ENCODE data around the gene LRRTM3.

The LRRTM3 gene

DNA sequence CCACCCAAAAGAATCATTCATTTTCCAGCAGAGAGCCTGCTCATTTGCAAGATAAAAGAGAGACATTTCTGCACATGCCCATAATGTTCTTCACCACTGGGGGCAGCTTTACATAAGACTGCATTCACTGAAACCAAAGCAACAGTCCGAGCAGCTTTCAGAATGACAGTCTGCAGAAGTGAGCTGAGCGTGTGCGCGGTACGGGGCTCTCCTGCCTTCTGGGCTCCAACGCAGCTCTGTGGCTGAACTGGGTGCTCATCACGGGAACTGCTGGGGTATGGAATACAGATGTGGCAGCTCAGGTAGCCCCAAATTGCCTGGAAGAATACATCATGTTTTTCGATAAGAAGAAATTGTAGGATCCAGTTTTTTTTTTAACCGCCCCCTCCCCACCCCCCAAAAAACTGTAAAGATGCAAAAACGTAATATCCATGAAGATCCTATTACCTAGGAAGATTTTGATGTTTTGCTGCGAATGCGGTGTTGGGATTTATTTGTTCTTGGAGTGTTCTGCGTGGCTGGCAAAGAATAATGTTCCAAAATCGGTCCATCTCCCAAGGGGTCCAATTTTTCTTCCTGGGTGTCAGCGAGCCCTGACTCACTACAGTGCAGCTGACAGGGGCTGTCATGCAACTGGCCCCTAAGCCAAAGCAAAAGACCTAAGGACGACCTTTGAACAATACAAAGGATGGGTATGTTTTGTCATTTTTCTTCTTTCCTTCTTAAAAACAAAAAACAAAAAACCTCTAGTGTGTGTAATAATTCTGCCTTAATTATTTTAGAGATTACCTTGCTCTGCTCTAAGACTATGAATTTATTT is at the start of gene LRRTM3:
LRRTM3 (plus strand) TSS at position 141 of the 820 bp plus-strand sequence.
- peak; percentile 61 to 85 for DNase-seq

DNA sequence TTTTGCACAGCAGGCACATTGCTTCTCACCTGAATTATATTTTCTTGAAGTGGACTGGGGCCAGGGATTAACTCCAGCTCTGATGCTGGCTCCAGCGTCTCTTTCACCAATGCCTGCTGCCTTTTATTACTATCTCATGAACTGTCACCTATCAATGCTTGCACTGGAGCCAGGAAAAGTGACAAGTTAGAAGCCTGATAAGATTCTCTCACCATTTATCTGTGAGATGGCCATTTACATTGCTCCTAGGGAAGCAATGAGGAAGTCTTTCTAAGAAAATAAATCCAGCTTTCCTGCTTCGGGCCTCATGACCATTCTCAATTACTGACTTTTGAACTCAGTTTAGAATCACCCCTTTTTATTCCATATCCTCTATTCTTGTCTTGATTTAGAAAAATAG is 48.5 kb upstream of the LRRTM3 start:
- no peak for DNase-seq

DNA sequence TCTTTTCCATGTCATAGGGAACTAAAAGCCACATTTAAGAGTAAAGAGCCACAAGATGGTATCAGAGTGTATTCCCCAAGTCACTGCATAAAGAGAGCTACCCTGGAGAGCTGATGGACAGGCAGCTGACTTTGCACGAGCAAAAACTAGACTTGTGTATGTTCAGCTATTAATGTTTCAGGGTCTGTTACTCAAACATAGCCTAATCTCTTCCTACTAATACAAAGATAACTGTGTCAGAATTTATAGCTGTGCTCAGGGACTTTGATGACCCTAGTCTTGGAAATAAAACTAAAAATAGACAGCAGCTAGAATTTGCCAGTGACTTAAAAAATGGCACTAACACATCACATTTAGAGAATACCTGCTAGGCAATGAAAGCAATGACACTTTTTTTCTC is 45.5 kb upstream of the LRRTM3 start:
- DNase-seq: no peak

DNA sequence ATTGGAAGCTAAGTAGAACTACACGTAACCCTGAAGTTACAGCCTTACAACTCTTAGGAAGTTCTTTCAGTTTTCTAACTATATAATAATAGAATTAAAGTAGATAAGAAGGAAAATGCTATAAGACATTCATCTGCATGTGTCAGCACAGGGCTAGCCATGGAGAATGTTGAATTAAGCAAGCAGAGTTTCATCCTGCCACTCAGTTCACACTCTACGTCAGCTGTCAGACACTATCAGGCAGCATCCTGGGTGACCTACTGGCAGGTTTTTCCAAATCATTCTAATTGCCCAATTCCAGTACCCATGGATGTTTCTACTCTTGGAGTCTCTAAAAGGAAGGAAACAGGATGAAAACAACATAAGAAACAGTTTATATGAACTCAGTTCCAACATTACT is 45.0 kb upstream of the LRRTM3 start:
- no peak for DNase-seq

DNA sequence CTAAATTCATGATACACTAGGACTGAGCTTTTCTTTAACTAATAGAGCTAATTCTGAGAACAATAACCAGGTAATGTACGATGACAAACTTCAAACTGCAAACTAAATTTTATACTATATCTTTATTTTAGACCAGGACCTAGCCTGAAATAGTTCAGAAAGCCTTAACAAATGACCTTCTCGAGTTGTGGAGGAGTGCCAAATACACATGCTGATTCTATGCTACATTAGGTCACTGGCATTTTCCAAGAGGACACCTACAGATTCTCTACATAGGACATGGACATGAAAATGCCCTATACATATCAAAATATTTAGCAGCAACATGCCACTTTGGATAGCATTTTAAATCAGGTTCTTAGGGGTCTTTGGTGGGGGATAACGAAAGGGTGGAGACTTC is 44.0 kb upstream of the LRRTM3 start:
- no peak for DNase-seq

DNA sequence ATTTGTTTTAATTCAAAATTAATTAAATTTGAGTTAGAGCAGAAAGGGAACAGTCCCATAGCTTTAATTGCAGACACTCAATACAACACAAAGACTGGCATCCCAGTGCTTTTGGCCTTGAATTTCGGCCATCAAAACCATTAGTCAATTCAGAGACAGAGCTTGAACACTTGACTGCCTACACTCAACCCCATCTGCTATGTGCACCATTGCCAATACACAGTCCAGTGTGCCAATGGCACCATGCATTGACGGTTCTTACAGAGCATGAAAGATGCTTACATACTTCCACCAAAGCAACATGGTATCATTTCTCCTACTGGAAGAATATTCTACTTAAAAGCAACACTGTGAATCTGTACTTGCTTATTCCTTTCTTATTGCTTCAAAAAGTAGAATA is 43.6 kb upstream of the LRRTM3 start:
- DNase-seq: no peak

DNA sequence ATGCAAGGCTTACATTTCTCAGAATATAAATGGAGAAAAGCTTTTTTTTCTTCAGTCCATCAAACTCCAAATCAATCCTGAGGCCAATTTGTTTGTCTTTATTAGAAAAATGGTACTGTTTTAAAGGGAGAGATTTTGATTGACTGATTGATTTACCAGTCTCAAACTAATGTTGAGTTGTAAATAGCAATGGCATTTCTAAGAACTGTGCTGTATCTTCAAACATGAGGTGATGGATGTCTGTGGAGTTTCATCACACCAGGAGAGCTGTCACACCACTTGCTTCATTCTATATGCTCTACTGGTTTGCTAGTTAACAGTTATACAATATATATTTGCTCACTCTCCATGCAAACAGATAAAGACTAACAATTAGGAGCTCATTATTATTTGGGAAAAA is 39.0 kb upstream of the LRRTM3 start:
- no peak for DNase-seq

DNA sequence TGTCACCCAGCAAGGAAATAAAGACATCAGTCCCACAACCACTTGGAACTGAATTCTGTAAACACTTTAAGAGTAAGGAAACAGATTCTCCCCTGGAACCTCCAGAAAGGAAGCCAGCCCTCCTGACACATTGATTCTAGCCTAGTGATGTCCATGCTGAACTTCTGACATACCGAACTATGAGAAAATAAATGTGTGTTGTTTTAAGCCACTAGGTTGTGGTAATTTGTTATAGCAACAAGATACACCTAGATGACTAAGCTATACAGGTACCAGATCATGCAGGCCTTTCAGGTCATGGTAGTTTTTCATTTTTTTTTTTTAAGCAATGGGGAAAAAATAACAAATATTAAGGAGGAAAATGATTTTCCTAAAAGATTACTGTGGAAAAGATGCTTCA is 37.6 kb upstream of the LRRTM3 start:
- DNase-seq: no peak

DNA sequence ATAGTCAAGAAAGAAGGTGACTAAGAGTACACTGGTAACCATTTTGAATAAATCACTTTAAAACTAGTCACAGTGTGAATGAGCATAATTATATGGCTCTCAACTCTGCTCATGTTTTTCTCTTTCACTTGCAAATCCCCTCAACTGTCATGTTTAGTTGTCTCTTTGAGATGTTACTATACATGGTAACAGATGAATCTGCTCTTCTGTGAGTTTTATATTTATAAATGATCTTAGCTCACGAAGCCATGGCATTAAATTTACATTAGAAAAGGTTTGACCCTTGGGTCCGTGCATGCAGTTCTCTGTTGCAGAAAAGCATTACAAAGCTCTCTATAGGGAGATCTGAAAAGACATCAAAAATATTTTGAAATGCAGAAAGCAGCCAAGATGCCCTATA is 33.0 kb upstream of the LRRTM3 start:
- DNase-seq: no peak

DNA sequence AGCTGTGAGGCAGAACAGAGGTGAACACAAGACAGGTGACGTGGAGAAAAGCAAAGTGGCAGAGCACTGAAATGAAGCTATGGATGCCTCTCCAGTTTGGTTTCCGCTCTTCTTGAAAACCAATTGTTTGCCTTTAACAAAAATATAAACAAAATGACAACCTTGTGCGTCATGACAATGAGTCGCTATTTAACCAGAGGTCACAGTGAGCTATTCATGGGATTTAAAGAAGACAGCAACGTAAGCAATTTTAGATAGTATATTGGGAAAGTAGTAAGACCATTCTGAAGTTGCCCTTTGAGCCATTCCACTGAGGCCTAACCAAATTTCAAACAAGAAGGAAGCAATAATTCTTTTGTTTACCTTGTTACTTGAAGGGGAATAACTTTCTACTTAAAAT is 15.2 kb upstream of the LRRTM3 start:
- DNase-seq: no peak

DNA sequence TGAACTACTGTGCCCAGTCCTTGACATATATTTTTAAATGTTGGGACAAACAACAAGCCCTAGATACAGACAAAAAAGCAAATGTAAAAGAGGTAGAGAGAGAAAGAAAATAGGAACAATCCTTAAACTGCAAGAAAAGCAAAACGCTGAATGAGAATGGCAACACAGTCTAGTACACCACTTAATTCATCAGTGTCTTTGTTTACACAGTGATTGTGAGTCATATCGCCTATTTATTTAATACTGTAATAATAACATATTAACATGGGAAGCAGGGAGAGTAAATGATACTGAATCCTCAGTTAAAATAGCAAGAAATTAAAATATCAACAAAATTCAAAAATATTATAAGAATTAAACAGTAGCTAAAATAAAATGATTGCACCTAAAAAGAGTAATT is 9.8 kb upstream of the LRRTM3 start:
- DNase-seq: no peak

DNA sequence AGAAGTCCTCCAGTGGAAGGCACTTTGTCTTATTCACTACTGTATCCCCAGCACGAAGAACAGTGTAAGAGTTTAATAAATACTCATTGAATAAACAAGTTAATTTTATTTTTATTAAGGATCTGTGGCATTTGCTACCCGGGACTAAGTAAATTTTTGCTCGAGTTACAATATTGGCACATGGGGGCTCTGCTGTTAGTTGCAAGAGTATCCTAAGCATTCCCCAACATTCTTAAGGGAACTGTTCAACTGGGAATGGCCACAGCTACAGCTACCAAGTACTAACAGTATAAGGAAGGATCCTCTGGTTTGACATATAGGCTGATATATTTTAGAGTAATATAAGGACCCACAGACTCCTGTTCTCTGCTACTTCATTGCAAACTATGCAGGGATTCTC is 8.7 kb upstream of the LRRTM3 start:
- DNase-seq: no peak

DNA sequence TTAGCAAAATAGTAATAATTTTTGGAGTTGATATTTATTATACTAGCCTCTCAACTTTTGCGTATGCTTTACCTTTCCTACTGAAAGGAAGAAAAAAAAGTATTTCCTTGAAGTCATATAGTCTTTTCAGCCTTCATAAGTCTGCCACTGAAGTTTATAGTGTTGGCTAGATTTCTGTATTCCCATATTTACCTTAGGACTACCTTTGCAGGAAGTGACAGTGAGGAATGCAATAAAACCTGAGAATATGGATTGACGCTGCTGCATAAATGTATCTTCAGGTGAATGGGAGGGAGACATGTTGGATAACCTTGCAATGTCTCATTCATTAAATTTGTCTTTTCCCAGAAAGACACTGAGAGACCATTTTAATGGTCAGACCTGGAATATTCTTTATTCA is 6.6 kb upstream of the LRRTM3 start:
- no peak for DNase-seq

DNA sequence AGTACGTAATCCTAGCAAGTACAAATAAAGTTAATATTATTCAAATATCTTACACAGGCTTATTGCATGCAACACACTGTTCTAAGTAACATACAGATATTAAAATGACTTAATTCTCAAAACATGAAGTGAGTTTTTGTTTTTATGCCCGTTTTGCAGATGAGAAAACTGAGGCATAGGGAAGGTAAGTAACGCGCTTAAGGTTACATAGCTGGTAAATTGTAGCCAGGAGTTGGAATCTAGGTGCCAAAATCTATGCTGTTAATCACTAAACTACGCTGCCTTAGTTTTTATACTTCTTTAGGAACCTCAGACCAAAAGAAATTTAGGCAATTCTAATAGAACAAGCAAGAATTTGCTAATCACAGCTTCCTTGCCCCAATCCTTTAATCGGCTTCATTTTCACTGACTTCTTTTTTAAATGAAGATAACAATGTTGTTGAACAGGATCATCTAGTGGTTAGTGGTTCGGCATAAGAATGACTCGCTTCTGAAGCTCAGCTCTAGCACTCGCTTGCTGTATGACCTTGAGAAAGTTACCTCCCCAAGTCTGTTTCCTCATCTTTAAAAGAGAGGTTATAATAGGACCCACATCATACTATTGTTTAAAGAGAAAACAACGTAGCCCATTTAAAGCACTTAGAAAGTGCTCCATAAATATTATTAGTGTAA is 1.0 kb upstream of the LRRTM3 start:
- DNase-seq: no peak

DNA sequence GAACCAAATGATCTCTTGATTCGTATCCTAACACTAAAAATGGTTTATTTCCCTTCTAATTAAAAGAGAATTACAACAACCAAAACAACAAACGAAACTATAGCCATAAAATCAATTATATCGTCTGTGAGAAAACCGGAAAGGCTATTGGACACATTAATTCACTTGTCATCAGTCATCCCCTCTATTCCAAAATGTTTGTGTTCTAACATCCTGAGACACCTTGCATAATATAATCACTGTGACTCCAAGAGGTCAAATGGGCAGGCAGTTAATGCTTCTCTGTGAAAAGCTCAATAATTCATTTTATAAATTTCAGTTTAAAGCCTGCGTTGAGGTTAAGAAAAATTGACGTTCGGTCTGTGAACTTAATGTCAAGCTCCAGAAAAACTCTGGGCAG is 463 bp upstream of the LRRTM3 start:
- DNase-seq: no peak

DNA sequence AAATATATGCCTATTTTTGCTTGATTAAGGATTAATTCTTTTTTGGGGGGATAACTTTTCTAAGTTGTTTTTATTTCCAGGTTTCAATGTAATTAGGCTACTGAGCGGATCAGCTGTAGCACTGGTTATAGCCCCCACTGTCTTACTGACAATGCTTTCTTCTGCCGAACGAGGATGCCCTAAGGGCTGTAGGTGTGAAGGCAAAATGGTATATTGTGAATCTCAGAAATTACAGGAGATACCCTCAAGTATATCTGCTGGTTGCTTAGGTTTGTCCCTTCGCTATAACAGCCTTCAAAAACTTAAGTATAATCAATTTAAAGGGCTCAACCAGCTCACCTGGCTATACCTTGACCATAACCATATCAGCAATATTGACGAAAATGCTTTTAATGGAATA is 1.0 kb downstream of the LRRTM3 start:
- no peak for DNase-seq

DNA sequence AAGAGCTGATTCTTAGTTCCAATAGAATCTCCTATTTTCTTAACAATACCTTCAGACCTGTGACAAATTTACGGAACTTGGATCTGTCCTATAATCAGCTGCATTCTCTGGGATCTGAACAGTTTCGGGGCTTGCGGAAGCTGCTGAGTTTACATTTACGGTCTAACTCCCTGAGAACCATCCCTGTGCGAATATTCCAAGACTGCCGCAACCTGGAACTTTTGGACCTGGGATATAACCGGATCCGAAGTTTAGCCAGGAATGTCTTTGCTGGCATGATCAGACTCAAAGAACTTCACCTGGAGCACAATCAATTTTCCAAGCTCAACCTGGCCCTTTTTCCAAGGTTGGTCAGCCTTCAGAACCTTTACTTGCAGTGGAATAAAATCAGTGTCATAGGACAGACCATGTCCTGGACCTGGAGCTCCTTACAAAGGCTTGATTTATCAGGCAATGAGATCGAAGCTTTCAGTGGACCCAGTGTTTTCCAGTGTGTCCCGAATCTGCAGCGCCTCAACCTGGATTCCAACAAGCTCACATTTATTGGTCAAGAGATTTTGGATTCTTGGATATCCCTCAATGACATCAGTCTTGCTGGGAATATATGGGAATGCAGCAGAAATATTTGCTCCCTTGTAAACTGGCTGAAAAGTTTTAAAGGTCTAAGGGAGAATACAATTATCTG is 1.6 kb downstream of the LRRTM3 start:
- no peak for DNase-seq

DNA sequence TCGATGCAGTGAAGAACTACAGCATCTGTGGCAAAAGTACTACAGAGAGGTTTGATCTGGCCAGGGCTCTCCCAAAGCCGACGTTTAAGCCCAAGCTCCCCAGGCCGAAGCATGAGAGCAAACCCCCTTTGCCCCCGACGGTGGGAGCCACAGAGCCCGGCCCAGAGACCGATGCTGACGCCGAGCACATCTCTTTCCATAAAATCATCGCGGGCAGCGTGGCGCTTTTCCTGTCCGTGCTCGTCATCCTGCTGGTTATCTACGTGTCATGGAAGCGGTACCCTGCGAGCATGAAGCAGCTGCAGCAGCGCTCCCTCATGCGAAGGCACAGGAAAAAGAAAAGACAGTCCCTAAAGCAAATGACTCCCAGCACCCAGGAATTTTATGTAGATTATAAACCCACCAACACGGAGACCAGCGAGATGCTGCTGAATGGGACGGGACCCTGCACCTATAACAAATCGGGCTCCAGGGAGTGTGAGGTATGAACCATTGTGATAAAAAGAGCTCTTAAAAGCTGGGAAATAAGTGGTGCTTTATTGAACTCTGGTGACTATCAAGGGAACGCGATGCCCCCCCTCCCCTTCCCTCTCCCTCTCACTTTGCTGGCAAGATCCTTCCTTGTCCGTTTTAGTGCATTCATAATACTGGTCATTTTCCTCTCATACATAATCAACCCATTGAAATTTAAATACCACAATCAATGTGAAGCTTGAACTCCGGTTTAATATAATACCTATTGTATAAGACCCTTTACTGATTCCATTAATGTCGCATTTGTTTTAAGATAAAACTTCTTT is 2.3 kb downstream of the LRRTM3 start:
- no peak for DNase-seq

DNA sequence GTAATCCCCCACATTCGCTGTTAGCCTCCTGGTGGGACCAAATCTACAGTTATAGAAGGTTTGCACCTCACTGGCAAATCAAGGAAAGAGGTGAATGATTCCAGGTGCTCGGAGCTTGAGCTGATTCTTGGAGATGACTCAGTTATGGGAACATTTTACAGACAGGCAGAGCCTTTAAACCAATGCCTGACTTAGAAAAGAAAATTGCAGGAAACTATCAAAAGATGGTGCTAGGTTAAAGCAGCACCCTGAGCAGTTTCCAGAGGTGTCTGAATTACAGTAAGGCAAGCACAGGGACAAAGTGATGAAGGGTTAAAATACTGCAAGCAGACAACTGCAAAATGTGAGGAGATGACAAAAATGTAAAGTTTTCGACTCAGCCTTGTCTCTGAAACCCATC is 2.9 kb downstream of the LRRTM3 start:
- DNase-seq: no peak

DNA sequence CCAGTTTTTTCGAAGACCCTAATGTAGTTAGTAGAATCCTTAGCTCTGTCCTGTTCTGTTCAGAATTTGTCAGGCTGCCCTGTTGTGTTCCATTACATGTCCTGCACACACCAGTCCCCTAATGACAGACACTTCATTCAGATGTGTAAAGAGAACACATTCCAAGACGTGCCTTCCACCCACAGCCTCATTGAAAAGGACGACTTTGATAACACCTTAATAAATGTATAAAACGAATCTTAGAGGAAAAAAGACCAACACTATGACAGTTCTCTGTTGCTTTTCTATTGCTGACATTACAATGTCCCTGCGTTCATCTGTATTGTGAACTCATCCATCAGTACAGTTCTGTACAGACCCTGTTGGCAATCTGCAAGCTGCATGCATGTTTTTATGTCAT is 3.5 kb downstream of the LRRTM3 start:
- DNase-seq: no peak

DNA sequence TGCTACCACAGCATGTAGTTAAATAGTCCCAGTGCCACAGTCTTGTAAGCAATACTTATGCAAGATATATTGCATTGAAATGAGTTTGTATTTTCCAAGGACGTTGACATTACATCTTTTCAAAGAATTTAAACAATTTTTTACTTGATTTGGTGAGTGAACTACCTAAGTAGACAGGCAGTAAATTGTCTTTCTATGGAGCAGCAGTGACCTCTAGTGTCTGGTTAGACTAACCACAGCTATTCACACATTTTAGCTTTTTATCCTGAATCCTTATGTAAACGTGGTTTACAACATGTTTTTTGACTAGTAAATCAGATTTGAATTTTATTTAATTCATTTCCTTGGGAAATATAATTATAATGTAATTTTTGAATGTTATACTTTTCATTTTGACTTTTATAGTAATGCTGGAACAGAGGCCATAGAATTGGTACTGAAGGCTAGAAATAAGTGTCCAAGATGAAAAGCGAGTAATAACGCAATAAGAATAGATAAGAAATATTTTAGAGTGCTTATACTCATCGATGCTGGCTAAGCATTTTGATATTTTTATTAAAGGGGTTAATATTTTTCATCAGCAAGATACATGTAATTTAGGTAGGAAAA is 5.6 kb downstream of the LRRTM3 start:
- peak; percentile 22 to 47 for DNase-seq

DNA sequence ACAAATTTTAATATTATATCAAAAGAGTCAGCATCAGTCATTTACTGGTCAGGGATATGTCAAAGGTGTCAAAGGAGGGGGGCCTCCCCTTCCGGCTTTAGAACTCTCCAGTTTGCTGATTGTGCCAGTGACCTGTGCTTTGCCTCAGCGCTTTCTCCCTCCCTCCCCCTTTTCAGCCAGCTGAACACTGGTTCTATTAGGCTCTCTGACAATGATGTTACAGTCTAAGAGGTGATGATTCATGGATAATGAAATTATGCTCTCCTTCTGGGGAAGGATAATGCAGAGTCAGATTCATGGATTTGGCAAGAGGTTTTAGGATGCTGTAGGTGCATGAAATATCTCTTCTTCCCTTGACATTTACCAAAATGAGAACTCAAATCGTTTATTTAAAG is 6.1 kb downstream of the LRRTM3 start:
- no peak for DNase-seq

DNA sequence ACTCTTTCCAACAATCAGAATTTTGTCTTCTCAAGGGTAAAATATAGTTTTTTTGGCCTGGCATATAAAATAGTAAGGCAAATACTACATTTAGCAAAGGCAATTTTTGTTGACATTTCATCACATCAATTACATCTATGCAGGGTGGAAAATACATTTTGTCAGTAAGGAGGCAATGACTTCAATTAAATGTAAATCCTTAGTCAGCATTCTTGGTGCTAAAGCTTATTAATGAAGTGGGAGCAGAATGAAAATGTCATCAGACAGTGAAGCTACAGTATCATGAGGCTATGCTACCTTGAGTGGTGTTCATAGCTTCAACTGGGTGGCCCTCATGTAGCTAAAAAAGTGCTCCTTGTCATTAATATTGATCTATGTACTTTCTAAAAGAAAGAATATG is 8.9 kb downstream of the LRRTM3 start:
- no peak for DNase-seq

Measured in NCI-H2081 (cell line).